ENCODE data around the gene LSM2. TPM values are rescaled to one million over a fixed set of nuclear protein-coding genes. Genes with fewer than 3 reads are reported as not detected.

Gene LSM2
- total RNA-seq, 8 experiments from 2014 or later, result 34.8 to 79.8 (median 47.1) TPM

- 0% methylated on average over 2 of the region's 15 CpGs; no CpG with 5 or more reads in 9 of the 10 experiments for WGBS, 10 experiments
- peak; percentile 76 to 92 (median 86) for ATAC-seq (replicated peaks in 6 of 8)
- H3K4me3 ChIP-seq, result no peak within 1 kb of the TSS
- in situ Hi-C loops (cut with MboI; ENCODE audit: low pct_unique_long_range_greater_than_20kb in 2 of 9, low sequenced_read_pairs in 9 of 9, unreplicated experiment in 9 of 9), result no loop called here
- H3K27ac ChIP-seq, result peak within 1 kb of the TSS; percentile 25 to 51
- H3K4me1 ChIP-seq (replicated peaks in 1 of 2), result peaks cover 13 to 17% of the 10 kb centered on the region in 2 donors
Measured at GRCh38 chr6:31776989-31777666, 29.6 kb downstream of the LSM2 start, which contains the start of gene VWA7. TSS of gene VWA7 (minus strand) at chr6:31777328. CDS start at chr6:31776779, 549 bp downstream.

- WGBS, 10 experiments, result 94 to 100% methylated on average over 2 to 3 of the region's 14 CpGs; no CpG with 5 or more reads in 8 of the 10 experiments
- in situ Hi-C loops (cut with MboI; ENCODE audit: low pct_unique_long_range_greater_than_20kb in 2 of 9, low sequenced_read_pairs in 9 of 9, unreplicated experiment in 9 of 9), result no loop called here
- Histone ChIP-seq H3K4me3 (no peak overlapping the region), H3K4me1 (replicated peaks in 1 of 2) (peaks cover 13 to 17% of the 10 kb centered on the region in 2 donors), H3K27ac (peak overlapping the region; percentile 25 to 51)
- ATAC-seq (replicated peaks in 6 of 8), result peak; percentile 10 to 70 (median 65)
Measured at GRCh38 chr6:31776485-31776988, 30.2 kb downstream of the LSM2 start.

GRCh38 chr6:31775633-31776484, 30.9 kb downstream of the LSM2 start:
- Histone ChIP-seq H3K27ac (peak overlapping the region in 1 of 2 donors; percentile 25), H3K4me1 (replicated peaks in 1 of 2) (peaks cover 13 to 17% of the 10 kb centered on the region in 2 donors), H3K4me3 (no peak overlapping the region)
- ATAC-seq (replicated peaks in 6 of 8), result peak in 1 of 8 experiments; percentile 2
- in situ Hi-C loops (cut with MboI; ENCODE audit: low pct_unique_long_range_greater_than_20kb in 2 of 9, low sequenced_read_pairs in 9 of 9, unreplicated experiment in 9 of 9), result no loop called here
- 20 to 100% (median 90%) methylated on average over 1 to 9 of the region's 32 CpGs; no CpG with 5 or more reads in 5 of the 10 experiments for WGBS, 10 experiments

GRCh38 chr6:31775184-31775583, 31.6 kb downstream of the LSM2 start:
- Histone ChIP-seq H3K4me1 (replicated peaks in 1 of 2) (peaks cover 13 to 17% of the 10 kb centered on the region in 2 donors), H3K4me3 (no peak overlapping the region), H3K27ac (no peak overlapping the region)
- in situ Hi-C loops (cut with MboI; ENCODE audit: low pct_unique_long_range_greater_than_20kb in 2 of 9, low sequenced_read_pairs in 9 of 9, unreplicated experiment in 9 of 9), result no loop called here
- 20 to 33% (median 20%) methylated on average over 1 to 3 of the region's 4 CpGs; no CpG with 5 or more reads in 7 of the 10 experiments for WGBS, 10 experiments
- ATAC-seq (replicated peaks in 6 of 8), result peak in 3 of 8 experiments; percentile 5 to 23 (median 12)

GRCh38 chr6:31771992-31772358, 34.8 kb downstream of the LSM2 start:
- no peak overlapping the region for H3K27ac ChIP-seq
- no peak overlapping the region for H3K4me3 ChIP-seq
- ATAC-seq (replicated peaks in 6 of 8), result no peak
- in situ Hi-C loops (cut with MboI; ENCODE audit: low pct_unique_long_range_greater_than_20kb in 2 of 9, low sequenced_read_pairs in 9 of 9, unreplicated experiment in 9 of 9), result no loop called here
- 33 to 90% (median 65%) methylated on average over 1 to 4 of the region's 4 CpGs; no CpG with 5 or more reads in 4 of the 10 experiments for WGBS, 10 experiments
- peaks cover 5 to 7% of the 10 kb centered on the region in 2 donors for H3K4me1 ChIP-seq (replicated peaks in 1 of 2)

- in situ Hi-C loops (cut with MboI; ENCODE audit: low pct_unique_long_range_greater_than_20kb in 2 of 9, low sequenced_read_pairs in 9 of 9, unreplicated experiment in 9 of 9), result no loop called here
- Histone ChIP-seq H3K4me1 (replicated peaks in 1 of 2) (peaks cover 4 to 9% of the 10 kb centered on the region in 2 donors), H3K4me3 (no peak overlapping the region), H3K27ac (no peak overlapping the region)
- WGBS, 10 experiments, result 57 to 100% (median 83%) methylated on average over 1 to 2 of the region's 2 CpGs; no CpG with 5 or more reads in 2 of the 10 experiments
- no peak for ATAC-seq (replicated peaks in 6 of 8)
Measured at GRCh38 chr6:31770860-31771259, 35.9 kb downstream of the LSM2 start.

- Histone ChIP-seq H3K4me1 (replicated peaks in 1 of 2) (peaks cover 4 to 10% of the 10 kb centered on the region in 2 donors), H3K4me3 (no peak overlapping the region), H3K27ac (no peak overlapping the region)
- WGBS, 10 experiments, result 57 to 100% (median 80%) methylated on average over 1 to 6 of the region's 12 CpGs; no CpG with 5 or more reads in 1 of the 10 experiments
- in situ Hi-C loops (cut with MboI; ENCODE audit: low pct_unique_long_range_greater_than_20kb in 2 of 9, low sequenced_read_pairs in 9 of 9, unreplicated experiment in 9 of 9), result no loop called here
- ATAC-seq (replicated peaks in 6 of 8), result peak in 3 of 8 experiments; percentile 48 to 64 (median 61)
Measured at GRCh38 chr6:31769684-31770371, 36.9 kb downstream of the LSM2 start.

GRCh38 chr6:31768363-31769257, 38.2 kb downstream of the LSM2 start:
- no peak for ATAC-seq (replicated peaks in 6 of 8)
- no peak overlapping the region for H3K4me3 ChIP-seq
- 60 to 100% (median 94%) methylated on average over 1 to 11 of the region's 18 CpGs; no CpG with 5 or more reads in 1 of the 10 experiments for WGBS, 10 experiments
- no peak overlapping the region for H3K27ac ChIP-seq
- in situ Hi-C loops (cut with MboI; ENCODE audit: low pct_unique_long_range_greater_than_20kb in 2 of 9, low sequenced_read_pairs in 9 of 9, unreplicated experiment in 9 of 9), result no loop called here
- peaks cover 11 to 19% of the 10 kb centered on the region in 2 donors for H3K4me1 ChIP-seq (replicated peaks in 1 of 2)

- in situ Hi-C loops (cut with MboI; ENCODE audit: low pct_unique_long_range_greater_than_20kb in 2 of 9, low sequenced_read_pairs in 9 of 9, unreplicated experiment in 9 of 9), result no loop called here
- 80 to 100% (median 100%) methylated on average over 1 to 4 of the region's 6 CpGs; no CpG with 5 or more reads in 5 of the 10 experiments for WGBS, 10 experiments
- no peak for ATAC-seq (replicated peaks in 6 of 8)
- no peak overlapping the region for H3K27ac ChIP-seq
- peaks cover 17 to 29% of the 10 kb centered on the region in 2 donors for H3K4me1 ChIP-seq (replicated peaks in 1 of 2)
- H3K4me3 ChIP-seq, result no peak overlapping the region
Measured at GRCh38 chr6:31767096-31767645, 39.6 kb downstream of the LSM2 start.

GRCh38 chr6:31765910-31766794, 40.6 kb downstream of the LSM2 start:
- peak; percentile 3 to 57 (median 41) for ATAC-seq (replicated peaks in 6 of 8)
- WGBS, 10 experiments, result 7 to 67% (median 45%) methylated on average over 1 to 9 of the region's 42 CpGs; no CpG with 5 or more reads in 5 of the 10 experiments

GRCh38 chr6:31765559-31765909, 41.2 kb downstream of the LSM2 start:
- in situ Hi-C loops (cut with MboI; ENCODE audit: low pct_unique_long_range_greater_than_20kb in 2 of 9, low sequenced_read_pairs in 9 of 9, unreplicated experiment in 9 of 9), result no loop called here
- ATAC-seq (replicated peaks in 6 of 8), result no peak
- H3K27ac ChIP-seq, result no peak overlapping the region
- 20 to 93% (median 82%) methylated on average over 1 to 4 of the region's 9 CpGs; no CpG with 5 or more reads in 6 of the 10 experiments for WGBS, 10 experiments
- no peak overlapping the region for H3K4me3 ChIP-seq
- H3K4me1 ChIP-seq (replicated peaks in 1 of 2), result peaks cover 17 to 29% of the 10 kb centered on the region in 2 donors

More at GRCh38 chr6:31765910-31766794, 40.6 kb downstream of the LSM2 start:
- in situ Hi-C loops (cut with MboI; ENCODE audit: low pct_unique_long_range_greater_than_20kb in 2 of 9, low sequenced_read_pairs in 9 of 9, unreplicated experiment in 9 of 9), result no loop called here
- peak overlapping the region in 2 of 5 donors; percentile 6 to 21 for H3K4me3 ChIP-seq
- peaks cover 17 to 29% of the 10 kb centered on the region in 2 donors for H3K4me1 ChIP-seq (replicated peaks in 1 of 2)
- H3K27ac ChIP-seq, result peak overlapping the region in 1 of 2 donors; percentile 20

All from motor neuron (in vitro differentiated cells).